ENCODE results near the gene ARAP2.

ARAP2 gene

DNA sequence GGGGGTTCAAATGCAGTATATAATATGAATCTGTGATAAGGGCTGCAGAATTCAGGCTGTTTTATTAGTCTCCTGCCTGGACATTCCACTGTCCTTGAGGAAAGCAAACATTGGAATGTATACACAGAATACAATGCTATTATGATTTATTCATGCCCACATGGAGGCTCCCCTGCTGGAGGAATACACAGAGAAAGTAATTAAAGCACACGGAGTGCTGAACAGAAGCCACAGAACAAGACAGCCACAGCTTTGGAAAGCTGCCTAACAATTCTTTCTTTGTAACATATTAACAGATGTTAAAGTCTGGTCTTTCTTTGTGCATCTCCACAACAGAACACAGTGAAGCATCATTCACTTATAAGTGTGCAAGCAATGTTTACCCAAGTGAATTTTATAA lies 155.8 kb downstream of the ARAP2 start:
- no peak for FAIRE-seq

DNA sequence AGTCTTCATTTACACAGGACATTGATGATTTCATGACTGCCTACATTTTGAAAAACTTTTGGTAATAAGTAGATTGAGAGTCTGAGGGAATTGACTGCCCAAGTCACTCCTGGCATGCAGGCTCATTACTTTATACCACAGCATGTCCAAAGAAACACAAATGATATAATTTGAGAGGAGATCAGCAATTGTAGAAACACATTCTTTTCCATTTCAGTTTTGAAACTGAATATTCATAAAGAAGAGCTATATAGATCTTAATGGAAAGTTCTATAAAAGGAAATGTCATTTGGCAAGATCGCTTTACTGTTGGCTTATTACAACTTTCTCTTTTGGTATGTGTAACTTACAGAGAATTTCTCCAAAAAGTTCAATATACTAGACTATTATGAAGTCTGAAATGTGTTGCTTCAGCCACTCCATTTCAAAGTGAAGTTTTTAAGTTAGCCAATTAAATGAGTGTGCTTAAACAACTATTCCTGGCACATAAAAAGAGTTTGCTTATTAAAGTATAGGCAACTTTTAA lies 158.0 kb downstream of the ARAP2 start:
- FAIRE-seq, result no peak

DNA sequence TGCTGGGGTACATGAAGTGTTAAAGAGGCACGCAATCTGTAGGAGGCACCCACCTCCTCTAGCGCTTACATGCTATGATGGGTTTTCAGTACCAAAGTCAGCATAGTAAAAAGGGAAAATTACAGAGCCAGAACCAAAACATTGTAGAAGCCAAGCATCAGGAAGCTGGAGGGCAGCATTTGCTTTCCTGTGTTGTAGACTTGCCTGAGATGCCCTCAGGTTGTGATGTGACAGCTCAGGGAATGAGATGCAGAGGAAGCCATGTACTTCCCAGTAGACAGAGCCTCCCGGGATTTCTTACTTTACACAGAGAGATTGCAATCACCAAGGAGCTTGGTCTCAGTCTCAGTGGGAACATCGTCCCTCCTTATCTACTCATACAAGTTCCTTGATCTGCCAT lies 161.5 kb downstream of the ARAP2 start:
- FAIRE-seq, result no peak

DNA sequence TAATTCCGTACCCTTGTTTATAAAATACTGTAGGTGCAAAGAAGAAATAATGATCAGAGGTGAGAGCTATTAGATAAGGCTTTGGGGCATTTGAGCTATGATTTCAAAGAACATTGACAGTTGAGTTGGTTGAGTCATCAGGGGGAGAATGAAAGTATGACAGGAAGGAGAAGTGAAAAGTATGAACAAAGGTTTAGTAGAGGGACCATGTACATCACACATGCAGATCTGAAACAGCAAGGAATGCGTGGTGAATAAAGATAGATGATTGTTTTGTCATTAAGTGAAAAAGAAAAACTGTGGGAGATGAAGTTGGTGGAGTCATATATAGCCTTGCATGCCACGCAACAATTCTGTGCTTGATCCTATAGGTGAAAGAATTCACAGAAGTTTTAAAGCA lies 163.1 kb downstream of the ARAP2 start:
- FAIRE-seq, result no peak

DNA sequence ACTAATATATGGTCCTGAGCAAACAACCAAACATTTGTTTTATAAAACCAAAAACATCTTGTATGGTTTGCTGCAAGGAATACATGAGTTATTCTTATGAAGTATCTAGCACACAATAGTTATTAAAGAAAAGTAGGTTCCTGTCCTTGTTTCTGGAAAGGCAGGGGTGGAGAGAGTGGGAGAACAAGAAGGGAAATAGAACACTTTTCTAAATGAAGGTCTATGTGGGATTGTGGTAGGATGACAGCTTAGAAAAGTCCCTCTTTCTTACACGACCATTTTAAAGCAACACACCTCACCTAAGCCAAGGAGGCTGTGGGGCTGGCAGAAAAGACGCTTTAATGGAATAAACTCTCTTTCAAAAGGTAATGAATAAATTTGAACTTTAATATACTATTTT lies 164.6 kb downstream of the ARAP2 start:
- FAIRE-seq, result no peak

DNA sequence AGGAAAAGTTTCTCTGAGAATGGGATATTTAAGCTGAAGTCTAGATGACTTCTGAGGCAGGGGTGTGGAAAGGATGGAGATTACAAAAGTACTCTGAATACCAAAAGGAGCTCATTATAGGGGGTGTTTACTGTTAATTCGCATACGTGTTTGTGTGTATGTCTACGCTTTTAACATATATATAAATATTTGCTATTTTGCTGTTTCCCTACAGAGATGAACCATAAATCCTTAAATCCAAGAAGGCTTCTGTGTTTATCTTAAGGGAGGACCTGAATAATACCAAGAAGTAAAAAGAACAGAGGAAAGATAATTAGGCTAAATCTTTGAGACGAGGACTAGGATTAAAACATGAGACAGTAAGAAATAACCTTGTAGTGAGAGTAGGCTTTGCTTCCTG lies 166.0 kb downstream of the ARAP2 start:
- no peak for FAIRE-seq

DNA sequence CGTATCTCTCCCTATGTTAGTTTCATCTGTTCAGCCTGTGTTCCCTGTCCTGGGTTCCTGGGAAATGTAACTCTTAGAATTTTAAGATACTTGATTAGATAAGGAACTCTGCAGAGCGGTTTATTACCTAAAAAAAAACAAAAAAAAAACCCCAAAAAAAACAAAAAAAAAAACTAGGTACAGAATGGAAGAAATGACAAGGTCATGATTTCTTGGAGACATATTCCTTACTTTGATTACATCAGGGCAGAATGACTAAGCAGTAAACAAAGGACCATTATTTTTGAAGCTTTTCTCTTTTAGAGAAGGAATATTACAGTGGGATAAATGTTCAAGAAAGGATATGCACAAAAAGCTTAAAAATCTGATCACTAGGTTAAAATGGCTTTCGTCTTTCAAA lies 171.8 kb downstream of the ARAP2 start:
- no peak for FAIRE-seq

DNA sequence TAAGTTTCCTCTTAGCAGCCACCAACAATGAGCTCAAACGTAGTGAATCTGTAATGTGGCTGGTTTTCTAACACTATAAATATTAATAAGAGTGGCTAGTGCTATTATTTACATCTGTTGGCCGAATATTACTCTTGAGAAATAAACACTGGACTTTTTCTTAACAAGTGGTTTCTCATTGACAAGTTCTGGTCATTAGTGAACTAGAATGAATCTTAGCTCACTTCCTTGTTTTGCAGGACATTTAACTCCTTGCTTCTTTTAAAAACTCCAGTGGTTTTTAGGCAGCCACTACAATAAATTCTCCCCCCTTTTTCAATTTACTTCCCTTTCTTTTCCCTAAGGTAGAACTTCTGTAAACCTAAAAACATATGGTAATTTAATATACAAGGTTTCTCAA lies 177.2 kb downstream of the ARAP2 start:
- FAIRE-seq, result no peak

DNA sequence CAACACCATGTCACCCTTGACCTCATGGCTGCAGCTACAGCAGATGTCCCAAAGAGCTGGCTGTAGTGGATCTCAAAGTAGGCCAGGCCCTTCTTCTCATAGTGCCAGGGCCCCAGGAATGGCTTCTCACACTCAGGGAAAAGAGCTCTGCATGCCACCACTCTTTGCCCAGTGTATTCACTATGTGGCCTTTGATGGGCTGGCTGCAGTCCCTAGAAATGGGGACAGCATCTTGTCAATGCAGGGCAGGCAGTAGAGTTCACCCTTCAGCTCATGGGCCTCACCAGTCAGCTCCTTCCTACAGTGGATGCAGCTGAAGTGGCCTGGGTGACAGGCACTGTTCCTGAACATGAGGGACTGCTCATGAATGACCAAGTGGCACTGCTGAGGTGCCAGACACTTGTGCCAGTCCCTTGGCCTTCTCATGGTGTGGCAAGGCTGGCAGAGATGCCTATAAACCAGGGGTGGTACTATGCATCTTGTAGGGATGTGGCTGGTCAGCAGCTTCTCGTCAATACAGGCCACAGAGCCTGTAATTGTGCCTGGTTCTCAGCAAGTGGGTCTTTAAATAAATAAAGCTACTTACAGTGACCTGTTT lies 178.9 kb downstream of the ARAP2 start:
- FAIRE-seq, result no peak

DNA sequence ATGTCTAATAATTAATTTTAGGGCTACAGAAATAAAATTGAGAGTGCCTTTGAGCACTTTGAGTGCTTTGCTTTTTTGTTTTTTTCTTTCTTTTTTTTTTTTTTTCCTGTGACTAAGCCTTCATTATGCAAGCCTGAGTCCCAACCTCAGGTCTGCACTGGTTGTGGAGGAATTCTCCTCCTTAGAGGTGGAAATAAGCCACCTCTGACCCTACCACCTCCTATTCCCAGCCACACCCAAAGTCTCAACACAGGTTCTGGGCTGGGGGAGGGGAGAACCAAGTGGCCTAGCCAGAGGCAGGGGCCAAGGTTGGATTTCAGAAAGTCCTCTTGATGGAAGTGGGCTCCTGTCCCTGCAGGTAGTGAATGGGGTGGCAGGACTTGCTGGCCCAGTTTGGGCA lies 180.2 kb downstream of the ARAP2 start:
- no peak for FAIRE-seq

DNA sequence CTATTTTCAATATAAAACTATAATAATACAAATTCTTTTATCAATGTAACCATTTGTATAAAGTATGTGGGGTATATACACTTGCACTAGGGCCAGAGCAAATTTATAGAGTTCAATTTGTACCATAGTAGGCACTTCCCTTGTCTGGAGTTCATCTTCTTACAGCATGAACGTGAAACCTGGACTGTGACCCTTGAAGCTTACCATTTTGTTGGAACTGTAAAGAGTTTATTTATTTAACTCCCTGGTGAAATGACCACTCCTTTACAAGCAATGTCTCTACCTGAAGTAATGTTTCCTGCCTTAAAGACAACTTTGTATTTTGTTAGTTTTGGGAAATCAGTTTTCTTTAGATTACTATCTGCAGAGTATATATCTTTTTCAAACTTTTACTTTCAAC lies 188.2 kb downstream of the ARAP2 start:
- no peak for FAIRE-seq

DNA sequence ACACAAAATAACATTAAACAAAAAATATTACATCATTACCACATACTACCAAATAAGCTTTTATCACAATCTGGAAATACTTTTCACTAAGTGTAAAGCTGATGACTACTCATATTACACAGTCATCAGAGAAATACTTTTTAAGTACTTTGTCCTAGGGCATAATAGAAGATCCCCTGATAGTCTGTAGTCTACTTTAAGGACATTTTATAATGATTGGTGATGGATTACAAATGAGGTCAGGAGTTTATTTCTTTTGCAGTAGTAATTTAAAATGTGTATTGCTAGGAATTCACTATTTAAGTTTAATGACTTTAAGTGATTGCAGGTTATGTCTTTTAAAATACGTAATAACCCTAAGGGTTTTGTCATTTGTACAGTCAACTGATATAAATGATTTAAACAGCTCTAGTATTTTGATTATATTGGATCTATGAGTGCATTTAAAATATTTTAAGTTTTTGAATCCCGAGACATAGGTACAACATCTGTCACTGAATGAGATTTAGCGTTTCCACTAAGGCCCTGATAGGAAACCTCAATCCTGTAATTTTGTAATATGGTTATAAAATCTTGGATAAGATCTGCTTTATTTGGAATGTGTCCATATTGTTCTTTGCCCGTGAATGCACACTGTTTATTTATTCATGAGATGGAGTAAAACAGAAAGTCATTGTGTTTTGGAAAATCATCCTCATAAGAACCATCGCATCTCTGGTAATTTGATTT lies 189.5 kb downstream of the ARAP2 start:
- no peak for FAIRE-seq

DNA sequence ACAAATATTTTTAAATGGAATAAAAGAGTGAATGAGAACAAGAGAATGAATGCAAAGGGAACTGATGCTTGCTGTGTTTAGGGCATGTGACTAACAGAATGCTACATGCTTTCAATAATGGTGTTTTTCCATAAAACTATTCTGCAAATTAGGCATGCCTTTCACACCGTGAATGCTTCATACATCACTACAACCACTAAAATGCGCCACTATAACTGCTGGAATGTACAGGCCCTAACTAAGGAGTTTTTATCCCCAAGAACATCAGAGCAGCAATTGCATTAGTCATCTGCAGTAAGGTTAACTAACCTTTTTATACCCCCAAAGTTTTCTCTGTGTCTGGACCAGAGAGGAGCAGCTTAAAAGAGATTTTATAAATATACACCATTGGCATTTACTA lies 190.4 kb downstream of the ARAP2 start:
- no peak for FAIRE-seq

DNA sequence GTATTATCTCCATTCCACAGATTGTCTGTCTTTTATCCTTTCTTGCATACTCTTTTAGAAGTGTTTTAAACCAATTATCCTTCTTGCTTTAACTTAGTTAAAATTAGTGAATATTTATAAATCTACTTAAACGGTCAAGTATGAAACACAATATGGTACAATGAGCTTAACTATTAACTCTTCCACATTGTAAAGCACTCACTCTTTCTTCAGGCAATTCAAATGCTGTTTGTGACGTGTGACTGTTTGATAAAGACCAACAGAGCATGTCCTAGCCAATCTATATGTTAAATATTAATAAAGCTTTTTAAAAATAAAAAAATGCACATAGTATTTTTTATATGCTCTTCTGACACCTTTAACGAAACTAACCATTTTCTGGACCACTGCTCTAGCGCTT lies 192.7 kb downstream of the ARAP2 start:
- FAIRE-seq, result no peak

DNA sequence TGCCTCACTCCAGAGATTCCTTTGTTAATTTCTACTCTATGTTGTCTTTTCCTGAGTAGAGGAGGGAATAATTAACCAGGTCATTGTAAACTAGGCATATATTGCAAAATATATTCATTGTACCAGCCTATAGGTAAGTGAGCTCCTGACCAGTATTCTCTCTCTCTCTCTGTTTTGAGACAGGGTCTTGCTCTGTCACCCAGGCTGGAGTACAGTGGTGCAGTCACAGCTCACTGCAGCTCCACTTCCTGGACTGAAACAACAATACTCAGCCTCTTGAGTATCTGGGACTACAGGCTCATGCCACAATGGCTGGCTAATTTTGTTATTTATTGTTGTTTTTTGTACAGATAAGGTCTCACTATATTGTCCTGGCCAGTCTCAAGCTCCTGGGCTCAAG lies 198.3 kb downstream of the ARAP2 start:
- FAIRE-seq, result no peak

DNA sequence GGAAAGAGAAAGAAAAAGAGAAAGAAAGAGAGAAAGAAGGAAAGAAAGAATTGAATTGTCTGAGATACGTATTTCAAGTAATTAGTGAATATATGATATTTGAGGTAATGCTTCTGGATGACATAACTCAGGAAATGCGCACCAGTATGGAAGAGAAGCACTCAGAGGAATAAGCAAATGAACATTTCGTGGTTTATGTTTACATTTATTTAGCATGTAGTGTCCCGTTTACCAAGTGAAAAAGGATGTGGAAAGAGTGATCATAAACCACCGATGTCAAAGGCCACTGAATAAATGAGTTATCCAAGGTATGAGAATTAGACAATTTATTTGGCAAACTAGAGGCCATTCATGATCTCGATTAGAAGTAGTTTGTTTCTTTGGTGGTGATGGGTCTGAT lies 200.4 kb downstream of the ARAP2 start:
- no peak for FAIRE-seq

DNA sequence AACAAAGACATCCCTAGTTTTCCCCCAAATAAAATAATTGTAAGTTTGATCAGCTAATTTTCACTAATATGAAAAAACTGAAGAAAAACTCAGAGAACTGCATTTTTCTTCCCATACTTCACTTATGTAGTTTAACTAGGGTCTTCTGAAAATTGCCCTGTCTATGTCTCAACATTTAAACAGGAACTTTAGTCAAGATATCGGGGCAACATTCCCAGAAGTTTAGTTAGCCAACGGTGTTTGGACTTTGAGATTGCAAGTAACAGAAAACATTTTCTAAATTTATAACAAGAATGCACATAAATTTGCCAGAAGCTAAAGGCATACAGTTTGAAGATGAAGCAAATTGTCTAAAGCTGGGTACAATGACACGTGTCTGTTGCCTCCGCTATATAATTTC lies 201.1 kb downstream of the ARAP2 start:
- FAIRE-seq, result no peak

DNA sequence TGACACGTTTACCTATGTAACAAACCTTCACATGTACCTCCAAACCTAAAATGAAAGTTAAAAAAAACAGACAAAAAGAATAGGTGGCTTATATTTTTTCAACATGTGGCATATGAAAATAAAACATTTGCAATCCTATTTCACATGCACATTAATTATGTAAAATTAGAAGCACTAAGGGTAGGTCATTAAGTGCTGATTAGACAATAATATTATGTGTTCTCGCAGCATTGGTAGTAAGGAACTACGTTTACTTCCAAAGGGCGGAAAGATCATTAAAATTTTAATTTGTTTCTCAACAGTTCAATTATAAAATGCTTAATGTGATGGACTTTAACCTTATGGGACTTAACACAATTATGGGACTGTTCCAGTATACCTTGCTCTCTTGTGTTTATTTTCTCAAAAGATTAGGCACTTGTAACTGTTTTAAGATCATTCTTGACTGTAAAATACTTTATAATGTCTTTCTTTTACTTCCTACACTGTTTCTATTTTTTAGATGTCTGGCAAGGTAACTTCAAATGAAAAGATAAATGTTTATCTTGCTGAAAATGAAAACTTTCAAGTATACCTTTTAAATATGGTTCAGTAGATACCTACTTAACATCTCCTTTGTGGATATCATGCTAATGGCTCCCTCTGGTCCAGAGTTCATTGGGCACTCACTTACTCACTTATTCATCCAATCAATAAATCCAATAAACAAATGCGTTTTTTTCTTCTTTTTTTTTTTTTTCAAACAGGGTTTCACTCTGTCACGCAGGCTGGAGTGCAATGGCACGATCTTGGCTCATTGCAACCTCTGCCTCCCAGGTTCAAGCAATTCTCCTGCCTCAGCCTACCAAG lies 202.0 kb downstream of the ARAP2 start:
- no peak for FAIRE-seq

DNA sequence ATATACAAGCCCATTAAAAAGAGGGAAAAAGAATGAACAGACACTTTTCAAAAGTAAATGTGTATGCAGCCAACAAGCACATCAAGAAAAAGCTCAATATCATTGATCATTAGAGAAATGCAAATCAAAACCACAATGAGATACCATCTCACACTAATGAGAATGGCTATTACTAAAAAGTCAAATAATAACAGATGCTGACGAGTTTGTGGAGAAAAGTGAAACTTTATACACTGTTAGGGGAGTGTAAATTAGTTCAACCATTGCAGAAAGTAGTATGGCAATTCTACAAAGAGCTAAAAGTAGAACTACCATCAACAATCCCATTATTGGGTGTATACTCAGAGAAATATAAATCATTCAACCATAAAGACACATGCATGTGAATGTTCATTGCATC lies 203.0 kb downstream of the ARAP2 start:
- FAIRE-seq, result no peak

DNA sequence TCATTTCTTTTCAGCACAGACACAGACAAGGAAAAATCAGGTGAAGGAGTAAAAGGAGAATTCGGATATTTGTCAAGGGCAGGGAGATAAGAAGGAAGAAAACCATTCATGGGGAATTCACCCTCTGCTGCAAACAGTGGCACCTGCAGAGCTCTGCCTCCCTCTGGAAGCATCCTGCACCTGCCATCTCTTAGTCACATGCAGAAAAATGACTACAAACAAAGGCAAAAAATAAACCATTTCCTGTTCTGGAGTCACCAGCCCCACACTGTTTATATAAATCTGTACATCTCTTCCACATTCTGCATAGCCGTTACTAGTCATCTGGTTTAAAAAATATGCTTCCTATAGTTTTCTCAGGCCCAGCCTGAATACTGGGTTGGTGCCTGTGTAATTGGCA lies 205.3 kb downstream of the ARAP2 start:
- FAIRE-seq, result no peak

DNA sequence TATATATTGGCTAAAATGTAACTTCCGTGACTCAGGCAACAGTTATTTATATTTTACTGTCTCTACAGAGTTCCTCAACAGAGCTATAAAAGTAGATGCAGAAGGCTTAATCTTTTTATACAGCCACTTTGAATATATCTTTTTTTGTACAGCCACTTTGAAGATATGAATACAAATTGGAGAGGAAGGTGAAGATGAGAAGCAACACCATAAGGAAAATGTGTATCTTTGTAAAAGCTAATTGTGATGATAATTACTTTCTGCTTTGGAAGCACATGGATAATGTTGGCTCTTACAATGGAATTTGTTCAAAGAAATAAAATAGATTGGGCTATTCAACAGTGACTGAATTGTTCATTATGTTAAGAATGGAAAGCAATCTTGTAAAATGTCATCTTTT lies 205.8 kb downstream of the ARAP2 start:
- FAIRE-seq, result no peak

DNA sequence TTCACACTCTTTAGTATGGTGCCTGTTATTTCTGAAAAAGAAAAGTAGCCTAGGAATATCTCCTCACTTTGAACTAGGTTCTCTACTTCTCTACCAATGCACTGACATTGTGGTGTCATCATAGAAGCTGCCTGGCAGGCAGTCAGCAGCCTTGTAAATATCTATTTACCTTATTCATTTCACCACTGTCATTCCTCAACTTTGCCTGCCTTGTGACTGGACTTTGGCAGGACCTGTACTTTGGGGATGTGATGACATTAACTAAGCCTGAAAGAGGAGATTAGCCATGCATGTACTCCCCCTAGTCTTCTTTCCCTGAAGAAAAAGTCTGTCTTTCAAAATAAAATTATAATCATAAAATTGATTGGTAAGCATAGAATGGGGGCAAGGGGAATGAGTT lies 207.2 kb downstream of the ARAP2 start:
- no peak for FAIRE-seq

DNA sequence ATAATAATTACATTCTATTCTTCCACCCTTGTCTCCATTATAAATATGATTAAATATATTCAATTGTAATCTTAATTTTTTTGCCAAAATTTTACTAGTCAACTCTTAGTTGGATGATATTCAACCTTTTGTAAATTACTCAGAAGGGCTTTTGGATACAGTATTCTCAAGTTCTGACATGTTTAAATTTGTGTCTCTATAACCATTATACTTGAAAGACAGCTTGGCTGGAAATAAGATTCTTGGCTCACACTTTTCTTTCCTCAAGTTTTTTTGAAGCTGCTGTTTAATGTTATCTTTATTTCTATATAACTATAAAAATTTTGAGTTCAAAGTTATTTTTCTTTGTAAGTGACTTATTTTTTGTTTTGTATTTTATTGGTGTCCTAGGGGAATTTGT lies 214.4 kb downstream of the ARAP2 start:
- peak; percentile 47 for FAIRE-seq

DNA sequence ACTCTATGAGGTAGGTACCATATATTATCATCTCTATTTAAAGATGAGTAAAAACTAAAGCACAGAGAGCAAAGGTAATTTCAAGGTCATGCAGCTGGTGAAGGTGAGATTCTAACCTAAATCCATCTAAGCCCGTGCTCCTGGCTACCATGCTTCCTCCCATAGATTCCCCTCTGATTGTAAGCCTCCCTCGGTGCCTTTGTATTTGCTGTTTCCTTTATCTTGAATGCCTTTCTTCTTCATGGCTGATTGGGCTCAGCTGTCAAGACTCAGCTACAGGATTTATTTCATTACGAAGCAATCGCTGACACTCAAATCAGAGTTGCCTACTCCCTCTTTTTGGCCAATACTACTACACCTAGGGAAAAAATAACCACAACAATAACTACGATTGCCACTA lies 217.1 kb downstream of the ARAP2 start:
- FAIRE-seq, result no peak

All from A204.1 (cell line).